ENCODE results near the gene PRXL2B.

DNA sequence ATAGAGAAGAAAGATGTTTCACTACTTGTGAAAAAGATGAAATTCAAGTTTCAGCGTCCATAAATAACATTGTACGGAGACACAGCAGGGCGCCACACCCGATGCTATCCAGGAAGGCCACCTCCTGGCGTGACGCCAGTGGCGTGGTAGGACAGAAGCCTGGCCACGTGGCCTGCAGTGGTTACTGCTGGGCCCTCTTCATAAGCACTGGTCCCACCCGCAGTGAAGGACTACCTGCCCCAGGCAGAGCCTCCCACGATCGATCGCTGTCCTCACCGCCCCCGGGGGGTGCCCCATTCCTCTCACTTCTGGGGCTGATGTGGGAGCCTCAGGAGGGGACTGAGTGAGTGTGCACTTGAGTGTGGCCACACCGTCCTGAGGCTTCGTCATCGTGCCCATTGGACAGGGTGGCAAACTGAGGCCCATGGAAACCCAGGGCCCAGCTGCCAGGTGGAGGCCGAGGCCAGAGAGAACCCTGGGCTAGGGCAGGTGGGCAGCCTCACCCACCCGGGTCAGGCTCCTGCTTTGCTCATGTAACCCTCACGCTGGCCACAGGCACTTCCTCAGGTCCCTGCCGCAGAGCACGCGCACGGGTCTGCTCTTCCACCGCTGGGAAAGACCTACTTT, 44.8 kb upstream of the PRXL2B start:
- TF ChIP-seq, protein P1, sequence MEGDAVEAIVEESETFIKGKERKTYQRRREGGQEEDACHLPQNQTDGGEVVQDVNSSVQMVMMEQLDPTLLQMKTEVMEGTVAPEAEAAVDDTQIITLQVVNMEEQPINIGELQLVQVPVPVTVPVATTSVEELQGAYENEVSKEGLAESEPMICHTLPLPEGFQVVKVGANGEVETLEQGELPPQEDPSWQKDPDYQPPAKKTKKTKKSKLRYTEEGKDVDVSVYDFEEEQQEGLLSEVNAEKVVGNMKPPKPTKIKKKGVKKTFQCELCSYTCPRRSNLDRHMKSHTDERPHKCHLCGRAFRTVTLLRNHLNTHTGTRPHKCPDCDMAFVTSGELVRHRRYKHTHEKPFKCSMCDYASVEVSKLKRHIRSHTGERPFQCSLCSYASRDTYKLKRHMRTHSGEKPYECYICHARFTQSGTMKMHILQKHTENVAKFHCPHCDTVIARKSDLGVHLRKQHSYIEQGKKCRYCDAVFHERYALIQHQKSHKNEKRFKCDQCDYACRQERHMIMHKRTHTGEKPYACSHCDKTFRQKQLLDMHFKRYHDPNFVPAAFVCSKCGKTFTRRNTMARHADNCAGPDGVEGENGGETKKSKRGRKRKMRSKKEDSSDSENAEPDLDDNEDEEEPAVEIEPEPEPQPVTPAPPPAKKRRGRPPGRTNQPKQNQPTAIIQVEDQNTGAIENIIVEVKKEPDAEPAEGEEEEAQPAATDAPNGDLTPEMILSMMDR (IDR thresholded peaks at IDR 0.05), result no peak
- TF ChIP-seq POLR2A (IDR thresholded peaks at IDR 0.05), result no peak
